Type B pancreatic cell (in vitro differentiated cells): ENCODE data around the gene PSD2. TPM values are rescaled to one million over a fixed set of nuclear protein-coding genes. Genes with fewer than 3 reads are reported as not detected.

Experiments used
- DNase-seq: peaks from one replicate; pipeline ENCODE4 v3.0.0; 2021; ENCODE audit warnings: mixed read lengths; ENCODE audit not compliant: unreplicated experiment; ENCODE audit errors: extremely low spot score
- H3K27ac Mint-ChIP-seq: 2 replicates; pipeline ENCODE4 v1.8.0; 2021; ENCODE audit warnings: mild to moderate bottlenecking, mixed read lengths
- H3K27me3 Mint-ChIP-seq: 2 replicates; pipeline ENCODE4 v1.8.0; 2021; ENCODE audit warnings: mixed read lengths
- H3K36me3 Mint-ChIP-seq: 2 replicates; pipeline ENCODE4 v1.8.0; 2021; ENCODE audit warnings: mixed read lengths
- H3K4me1 Mint-ChIP-seq: one replicate; pipeline ENCODE4 v1.8.0; 2021; ENCODE audit warnings: mixed read lengths; ENCODE audit not compliant: unreplicated experiment
- H3K4me3 Mint-ChIP-seq: 2 replicates; pipeline ENCODE4 v1.8.0; 2021; ENCODE audit warnings: mild to moderate bottlenecking, mixed read lengths
- H3K9me3 Mint-ChIP-seq: 2 replicates; pipeline ENCODE4 v1.8.0; 2021; ENCODE audit warnings: mixed read lengths
- total RNA-seq: library from RNA; stranded (reverse); gene quantifications from 2 replicates; pipeline ENCODE4 v1.2.1, GENCODE V29; 2021; ENCODE audit warnings: low replicate concordance
- TF ChIP-seq, protein P1 (sequence below): fragments of 200-600 bp; sonication (generic); conservative IDR thresholded peaks from 2 replicates; pipeline ENCODE4 v1.5.0; 2021; ENCODE audit warnings: antibody characterized with exemption, mild to moderate bottlenecking

Gene PSD2
- total RNA-seq, 1 donor from 2014 or later, result 0.27 TPM

GRCh38 chr5:139836469-139837208, 41.0 kb downstream of the PSD2 start:
- TF ChIP-seq, protein P1, sequence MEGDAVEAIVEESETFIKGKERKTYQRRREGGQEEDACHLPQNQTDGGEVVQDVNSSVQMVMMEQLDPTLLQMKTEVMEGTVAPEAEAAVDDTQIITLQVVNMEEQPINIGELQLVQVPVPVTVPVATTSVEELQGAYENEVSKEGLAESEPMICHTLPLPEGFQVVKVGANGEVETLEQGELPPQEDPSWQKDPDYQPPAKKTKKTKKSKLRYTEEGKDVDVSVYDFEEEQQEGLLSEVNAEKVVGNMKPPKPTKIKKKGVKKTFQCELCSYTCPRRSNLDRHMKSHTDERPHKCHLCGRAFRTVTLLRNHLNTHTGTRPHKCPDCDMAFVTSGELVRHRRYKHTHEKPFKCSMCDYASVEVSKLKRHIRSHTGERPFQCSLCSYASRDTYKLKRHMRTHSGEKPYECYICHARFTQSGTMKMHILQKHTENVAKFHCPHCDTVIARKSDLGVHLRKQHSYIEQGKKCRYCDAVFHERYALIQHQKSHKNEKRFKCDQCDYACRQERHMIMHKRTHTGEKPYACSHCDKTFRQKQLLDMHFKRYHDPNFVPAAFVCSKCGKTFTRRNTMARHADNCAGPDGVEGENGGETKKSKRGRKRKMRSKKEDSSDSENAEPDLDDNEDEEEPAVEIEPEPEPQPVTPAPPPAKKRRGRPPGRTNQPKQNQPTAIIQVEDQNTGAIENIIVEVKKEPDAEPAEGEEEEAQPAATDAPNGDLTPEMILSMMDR, result no peak
- H3K27me3 Mint-ChIP-seq, result peaks cover 61% of the 10 kb centered on the region
- H3K27ac Mint-ChIP-seq, result no peak overlapping the region
- H3K4me1 Mint-ChIP-seq, result no peaks in the 10 kb centered on the region
- H3K4me3 Mint-ChIP-seq, result no peak overlapping the region
- H3K9me3 Mint-ChIP-seq, result no peaks in the 10 kb centered on the region
- H3K36me3 Mint-ChIP-seq, result no peaks in the 10 kb centered on the region
- DNase-seq, result no peak

DNA sequence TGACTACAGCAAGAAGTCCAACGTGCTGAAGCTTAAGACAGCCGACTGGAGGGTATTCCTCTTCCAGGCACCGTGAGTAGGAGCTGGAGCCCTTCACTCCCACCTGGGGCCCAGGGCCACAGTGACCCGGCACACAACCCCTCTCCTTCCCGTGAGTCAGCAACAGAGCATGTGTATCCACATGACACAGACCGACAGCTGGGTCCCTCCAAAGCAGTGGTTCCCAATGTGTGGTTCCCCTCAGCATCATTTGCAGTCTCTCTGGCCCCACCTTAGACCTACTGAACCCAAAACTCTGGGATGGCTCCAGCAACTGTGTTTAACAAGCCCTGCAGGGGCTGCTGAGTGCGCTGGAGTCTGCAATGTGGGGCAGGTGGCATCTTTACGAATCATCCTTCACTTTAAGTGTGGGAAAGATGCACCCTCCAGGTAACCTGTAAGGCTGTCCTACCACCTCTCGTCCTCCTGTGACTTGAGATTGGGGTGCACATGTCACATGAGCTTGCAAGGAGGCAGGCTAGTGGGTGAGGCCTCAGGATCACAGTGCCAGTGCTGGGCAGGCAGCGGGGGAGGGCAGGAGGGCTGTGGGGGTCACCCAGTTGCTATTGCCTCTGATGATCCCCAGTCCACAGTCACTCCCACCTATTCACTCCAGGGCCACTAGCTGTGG, 42.2 kb downstream of the PSD2 start:
- H3K36me3 Mint-ChIP-seq, result no peaks in the 10 kb centered on the region
- H3K4me1 Mint-ChIP-seq, result no peaks in the 10 kb centered on the region
- no peaks in the 10 kb centered on the region for H3K9me3 Mint-ChIP-seq
- no peak for DNase-seq
- peaks cover 57% of the 10 kb centered on the region for H3K27me3 Mint-ChIP-seq
- no peak overlapping the region for H3K27ac Mint-ChIP-seq
- H3K4me3 Mint-ChIP-seq, result no peak overlapping the region
- TF ChIP-seq, protein P1, result no peak

- no peaks in the 10 kb centered on the region for H3K9me3 Mint-ChIP-seq
- no peaks in the 10 kb centered on the region for H3K4me1 Mint-ChIP-seq
- no peak overlapping the region for H3K27ac Mint-ChIP-seq
- no peak for DNase-seq
- H3K36me3 Mint-ChIP-seq, result no peaks in the 10 kb centered on the region
- no peak overlapping the region for H3K4me3 Mint-ChIP-seq
- peaks cover 55% of the 10 kb centered on the region for H3K27me3 Mint-ChIP-seq
- TF ChIP-seq, protein P1, result no peak
Observed at GRCh38 chr5:139838381-139839197, 43.0 kb downstream of the PSD2 start.

- no peaks in the 10 kb centered on the region for H3K4me1 Mint-ChIP-seq
- no peaks in the 10 kb centered on the region for H3K9me3 Mint-ChIP-seq
- DNase-seq, result no peak
- H3K36me3 Mint-ChIP-seq, result no peaks in the 10 kb centered on the region
- no peak overlapping the region for H3K27ac Mint-ChIP-seq
- no peak overlapping the region for H3K4me3 Mint-ChIP-seq
- H3K27me3 Mint-ChIP-seq, result peaks cover 54% of the 10 kb centered on the region
- TF ChIP-seq, protein P1, result no peak
Observed at GRCh38 chr5:139839232-139839815, 43.7 kb downstream of the PSD2 start.

GRCh38 chr5:139839918-139840317, 44.3 kb downstream of the PSD2 start:
- H3K36me3 Mint-ChIP-seq, result no peaks in the 10 kb centered on the region
- no peak overlapping the region for H3K4me3 Mint-ChIP-seq
- no peaks in the 10 kb centered on the region for H3K4me1 Mint-ChIP-seq
- no peaks in the 10 kb centered on the region for H3K9me3 Mint-ChIP-seq
- TF ChIP-seq, protein P1, result no peak
- peaks cover 56% of the 10 kb centered on the region for H3K27me3 Mint-ChIP-seq
- DNase-seq, result no peak
- no peak overlapping the region for H3K27ac Mint-ChIP-seq
